A549 (cell line): ENCODE data around the gene SLC35A3. TPM values are rescaled to one million over a fixed set of nuclear protein-coding genes. Genes with fewer than 3 reads are reported as not detected.

ENCODE experiments used
- ATAC-seq, 2 experiments: fragments of 200-7000 bp in 1 of 2; fragments of >200 bp in 1 of 2; cut with Nextera tagmentation in 1 of 2; cut with Tn5 transposase in 1 of 2; 3 replicates each; pipeline versions ENCODE4 v1.8.0 to v1.9.1; 2018 to 2020; ENCODE audit warnings: mild to moderate bottlenecking in 1 of 2, moderate library complexity in 1 of 2
- CTCF ChIA-PET: fragments of 300-600 bp; sonication (Branson Sonifier 250); formaldehyde crosslinking; extraction: SDS; loops from one replicate; lab custom pipeline; 2021; ENCODE audit warnings: antibody characterized with exemption, inconsistent platforms; lab: Yijun Ruan, JAX
- POLR2A ChIA-PET: fragments of 350-600 bp; formaldehyde crosslinking; extraction: SDS; loops from one replicate; lab custom pipeline; 2021; ENCODE audit warnings: antibody characterized with exemption, inconsistent platforms; lab: Yijun Ruan, JAX
- DNase-seq, 2 experiments: peaks; one replicate each; pipeline versions ENCODE4 v3.0.0 to v3.0.0-alpha.2; 2011 to 2016; ENCODE audit warnings: low read depth in 1 of 2, low spot score in 1 of 2
- FAIRE-seq: peaks from 2 replicates; lab custom pipeline; 2011; peaks lifted over from hg19 to GRCh38; lab: Jason Lieb, UNC
- H3K27ac ChIP-seq, 2 experiments: fragments of >200 bp; sonication (Bioruptor Twin); formaldehyde crosslinking; 3 replicates each; pipeline ENCODE4 v1.5.1; 2016 to 2017
- H3K4me1 ChIP-seq: fragments of >200 bp; sonication (Bioruptor Twin); formaldehyde crosslinking; 3 replicates; pipeline ENCODE4 v1.6.1; 2016
- H3K4me2 ChIP-seq: fragments of >200 bp; sonication (Bioruptor Twin); formaldehyde crosslinking; 3 replicates; pipeline ENCODE4 v1.6.1; 2016
- H3K4me3 ChIP-seq: fragments of >200 bp; sonication (Bioruptor Twin); formaldehyde crosslinking; 3 replicates; pipeline ENCODE4 v1.5.1; 2016
- H3K9me3 ChIP-seq: fragments of >200 bp; sonication (Bioruptor Twin); formaldehyde crosslinking; 3 replicates; pipeline ENCODE4 v1.6.1; 2016
- CBX2 ChIP-seq: fragments of 200-600 bp; sonication (generic); IDR thresholded peaks from 2 replicates; pipeline ENCODE4 v1.6.1; 2016; ENCODE audit warnings: low read depth, mild to moderate bottlenecking, borderline replicate concordance
- CBX8 ChIP-seq: fragments of 200-600 bp; sonication (generic); IDR thresholded peaks from 2 replicates; pipeline ENCODE4 v1.6.1; 2016
- EHF ChIP-seq: fragments of 250-450 bp; sonication (Bioruptor Pico); IDR thresholded peaks from 2 replicates; pipeline ENCODE4 v1.5.0; 2020; ENCODE audit warnings: mild to moderate bottlenecking
- JUNB ChIP-seq: fragments of >200 bp; sonication (Bioruptor Twin); formaldehyde crosslinking; IDR thresholded peaks from 2 replicates; pipeline ENCODE4 v1.6.1; 2016
- NPAS2 ChIP-seq: fragments of 250-450 bp; sonication (Bioruptor Pico); IDR thresholded peaks from 2 replicates; pipeline ENCODE4 v1.8.0; 2022; ENCODE audit warnings: mild to moderate bottlenecking, moderate library complexity, borderline replicate concordance
- POLR2AphosphoS2 ChIP-seq: conservative IDR thresholded peaks from 2 replicates; pipeline ENCODE4 v1.6.1; 2012; ENCODE audit warnings: low read length, improper control_type of control experiment, inconsistent platforms
- RARB ChIP-seq: fragments of 250-450 bp; sonication (Bioruptor Pico); IDR thresholded peaks from 2 replicates; pipeline ENCODE4 v1.8.0; 2021; ENCODE audit warnings: mild to moderate bottlenecking, moderate library complexity
- RNF2 ChIP-seq: fragments of 200-600 bp; sonication (generic); IDR thresholded peaks from 2 replicates; pipeline ENCODE4 v1.6.1; 2016; ENCODE audit warnings: low read depth, mild to moderate bottlenecking, antibody characterized with exemption, moderate library complexity, borderline replicate concordance
- ZNF302 ChIP-seq: fragments of 250-450 bp; sonication (Bioruptor Pico); IDR thresholded peaks from 2 replicates; pipeline ENCODE4 v1.9.0; 2021; ENCODE audit warnings: inconsistent platforms, mild to moderate bottlenecking, moderate library complexity
- WGBS: methylation state at CpG from one replicate; pipeline ENCODE4 v1.1.6; 2017; ENCODE audit errors: missing lambda C conversion rate; 5-methylcytosine and 5-hydroxymethylcytosine counted together
- polyA plus RNA-seq, 4 experiments: library from polyadenylated mRNA; depleted of rRNA in 3 of 4; stranded (reverse); fragments of >200 nt; fragmentation: RNase III in 1 of 4; extraction: RNeasy Plus Mini Kit Qiagen cat#74134 plus additional on column Dnase treatment in 1 of 4; gene quantifications; 2 replicates in 3 of 4; 3 replicates in 1 of 4; pipeline ENCODE4 v1.2.3, GENCODE V29; 2011 to 2017
- small RNA-seq, 6 experiments: library from RNA; depleted of rRNA; stranded (forward); fragments of <200 nt; gene quantifications; one replicate each; pipeline ENCODE3, GENCODE V24; 2012
- TF ChIP-seq, protein P1 (sequence below): IDR thresholded peaks from 2 replicates; pipeline ENCODE4 v1.6.1; 2012; ENCODE audit warnings: low read depth, borderline replicate concordance

The SLC35A3 gene
- polyA plus RNA-seq, 2 of the 4 experiments (the other 2 are of a cell fraction): 9.6 to 15.1 TPM

DNA sequence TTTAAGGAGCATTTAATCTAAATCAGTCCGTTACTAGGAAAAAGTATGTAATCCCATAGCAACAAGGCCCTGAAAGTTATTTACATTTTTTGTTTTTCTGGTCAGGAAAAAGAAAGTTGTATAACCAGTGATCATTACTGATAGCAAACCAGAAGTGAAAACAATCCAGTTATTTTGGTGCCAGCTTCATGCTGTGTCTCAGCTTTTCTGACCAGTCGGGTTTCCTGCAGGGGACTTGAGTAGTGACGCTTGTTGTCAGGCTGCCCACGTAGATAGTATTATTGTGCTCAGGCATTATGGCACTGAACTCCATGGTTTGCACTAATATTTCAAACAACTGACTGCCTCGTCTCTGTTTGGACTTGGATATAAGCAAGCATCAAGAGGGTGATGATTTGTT lies 107.7 kb downstream of the SLC35A3 start:
- FAIRE-seq: no peak
- no peak for ATAC-seq
- DNase-seq: no peak
- H3K9me3 ChIP-seq: no peaks in the 10 kb centered on the region
- TF ChIP-seq RNF2 (no peak), CBX2 (no peak), JUNB (no peak), NPAS2 (CRISPR knock-in tag) (no peak), CBX8 (no peak), RARB (CRISPR knock-in tag) (no peak), ZNF302 (CRISPR knock-in tag) (no peak)
- TF ChIP-seq, all 56 proteins: peak for 0
- Histone ChIP-seq H3K4me3 (no peak overlapping the region), H3K4me2 (no peak overlapping the region), H3K4me1 (no peaks in the 10 kb centered on the region), H3K27ac (no peak overlapping the region)
- 88% methylated on average over 5 of the region's 5 CpGs for WGBS
- ChIA-PET POLR2A (no interaction called here), CTCF (no interaction called here)

DNA sequence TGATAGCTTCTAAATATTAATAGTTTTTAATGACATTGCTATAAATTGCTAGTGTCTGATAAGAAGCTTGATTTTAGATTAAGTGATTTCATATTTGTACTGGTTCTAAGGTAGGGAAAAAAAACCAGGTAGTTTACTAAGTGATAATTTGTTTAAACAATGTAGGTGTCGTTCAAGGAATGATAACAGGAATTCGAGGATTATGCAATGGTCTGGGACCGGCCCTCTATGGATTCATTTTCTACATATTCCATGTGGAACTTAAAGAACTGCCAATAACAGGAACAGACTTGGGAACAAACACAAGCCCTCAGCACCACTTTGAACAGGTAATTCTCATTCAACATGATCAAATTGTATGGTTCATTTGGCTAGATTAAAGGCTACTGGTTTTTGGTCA lies 110.5 kb downstream of the SLC35A3 start:
- Histone ChIP-seq H3K27ac (no peak overlapping the region), H3K4me1 (no peaks in the 10 kb centered on the region), H3K4me2 (no peak overlapping the region), H3K9me3 (no peaks in the 10 kb centered on the region), H3K4me3 (no peak overlapping the region)
- ATAC-seq (no peak), DNase-seq (no peak), FAIRE-seq (no peak)
- CTCF ChIA-PET: no interaction called here
- TF ChIP-seq, protein P1, sequence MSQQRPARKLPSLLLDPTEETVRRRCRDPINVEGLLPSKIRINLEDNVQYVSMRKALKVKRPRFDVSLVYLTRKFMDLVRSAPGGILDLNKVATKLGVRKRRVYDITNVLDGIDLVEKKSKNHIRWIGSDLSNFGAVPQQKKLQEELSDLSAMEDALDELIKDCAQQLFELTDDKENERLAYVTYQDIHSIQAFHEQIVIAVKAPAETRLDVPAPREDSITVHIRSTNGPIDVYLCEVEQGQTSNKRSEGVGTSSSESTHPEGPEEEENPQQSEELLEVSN: no peak
- TF ChIP-seq EHF (CRISPR knock-in tag): no peak
- no peak for TF ChIP-seq POLR2AphosphoS2
- WGBS: 75% methylated on average over 3 of the region's 3 CpGs
- POLR2A ChIA-PET: no interaction called here

Small RNA genes lying within 50 kb of the gene (small RNA-seq; reads per million reads assigned to genes)
- gene RNU6-1318P (0 reads per million in 6 experiments), gene RNU6-750P (0 reads per million in 6 experiments)

Other genes with a start within 250 kb of the SLC35A3 start
- gene FRRS1, start 203.4 kb upstream of the SLC35A3 start, polyA plus RNA-seq (2011; rRNA removed): 4.9 and 6.0 TPM in 2 replicates
- gene FRRS1, start 203.4 kb upstream of the SLC35A3 start, polyA plus RNA-seq (2017; fragmentation: RNase III; extraction: RNeasy Plus Mini Kit Qiagen cat#74134 plus additional on column Dnase treatment): 2.0 to 2.4 TPM (median 2.2 TPM) in 3 replicates
- 7.0 and 7.4 TPM in 2 replicates for gene AGL, start 119.6 kb upstream of the SLC35A3 start, polyA plus RNA-seq (2011; rRNA removed)
- 4.9 to 5.7 TPM (median 5.5 TPM) in 3 replicates for gene AGL, start 119.6 kb upstream of the SLC35A3 start, polyA plus RNA-seq (2017; fragmentation: RNase III; extraction: RNeasy Plus Mini Kit Qiagen cat#74134 plus additional on column Dnase treatment)
- 3.7 and 4.0 TPM in 2 replicates for gene SASS6, start 162.9 kb downstream of the SLC35A3 start, polyA plus RNA-seq (2011; rRNA removed)
- 4.5 to 5.5 TPM (median 5.2 TPM) in 3 replicates for gene SASS6, start 162.9 kb downstream of the SLC35A3 start, polyA plus RNA-seq (2017; fragmentation: RNase III; extraction: RNeasy Plus Mini Kit Qiagen cat#74134 plus additional on column Dnase treatment)
- gene TRMT13, start 163.2 kb downstream of the SLC35A3 start, polyA plus RNA-seq (2011; rRNA removed): 14.0 and 21.7 TPM in 2 replicates
- 9.9 to 12.4 TPM (median 11.6 TPM) in 3 replicates for gene TRMT13, start 163.2 kb downstream of the SLC35A3 start, polyA plus RNA-seq (2017; fragmentation: RNase III; extraction: RNeasy Plus Mini Kit Qiagen cat#74134 plus additional on column Dnase treatment)
- gene LRRC39, start 208.3 kb downstream of the SLC35A3 start, polyA plus RNA-seq (2011; rRNA removed): 0.33 and 0.45 TPM in 2 replicates
- gene LRRC39, start 208.3 kb downstream of the SLC35A3 start, polyA plus RNA-seq (2017; fragmentation: RNase III; extraction: RNeasy Plus Mini Kit Qiagen cat#74134 plus additional on column Dnase treatment): 0.24 to 0.45 TPM (median 0.32 TPM) in 3 replicates